K562 (cell line): ENCODE measurements around the gene TMEM214. TPM values are rescaled to one million over a fixed set of nuclear protein-coding genes. Genes with fewer than 3 reads are reported as not detected.

Experiments
- CCNT2 ChIP-seq: IDR thresholded peaks from 2 replicates; pipeline ENCODE4 v1.6.1; 2011; ENCODE audit warnings: borderline replicate concordance, low read depth, mild to moderate bottlenecking, moderate library complexity, mixed read lengths, low read length; ENCODE audit not compliant: insufficient read length; ENCODE audit errors: extremely low read depth
- EP300 ChIP-seq: IDR thresholded peaks from 2 replicates; pipeline ENCODE4 v1.6.1; 2012; ENCODE audit warnings: low read length, improper control_type of control experiment
- EP400 ChIP-seq: fragments of 450-650 bp; IDR thresholded peaks from 2 replicates; pipeline ENCODE4 v1.6.1; 2017; ENCODE audit warnings: antibody characterized with exemption, mild to moderate bottlenecking, moderate library complexity
- FOSL1 ChIP-seq: fragments of 200-800 bp; sonication (Bioruptor generic); conservative IDR thresholded peaks from 2 replicates; pipeline ENCODE4 v1.6.1; 2016; ENCODE audit warnings: missing genetic modification characterization, missing compliant biosample characterization
- GTF2E2 ChIP-seq: fragments of 200-800 bp; sonication (Bioruptor generic); IDR thresholded peaks from 2 replicates; pipeline ENCODE4 v1.6.1; 2016; ENCODE audit warnings: missing genetic modification characterization, missing compliant biosample characterization
- HCFC1 ChIP-seq: IDR thresholded peaks from 2 replicates; pipeline ENCODE4 v1.6.1; 2012; ENCODE audit warnings: low read depth, low read length, improper control_type of control experiment
- MEIS2 ChIP-seq: fragments of 450-650 bp; IDR thresholded peaks from 2 replicates; pipeline ENCODE4 v1.6.1; 2014; ENCODE audit warnings: mild to moderate bottlenecking; ENCODE audit not compliant: partially characterized antibody
- PCBP1 ChIP-seq: fragments of 200-400 bp; formaldehyde crosslinking; IDR thresholded peaks from 2 replicates; pipeline ENCODE4 v1.6.1; 2018; ENCODE audit warnings: mild to moderate bottlenecking, low read depth, low read length; ENCODE audit not compliant: poor library complexity, severe bottlenecking
- PHF20 ChIP-seq: fragments of 450-650 bp; IDR thresholded peaks from 2 replicates; pipeline ENCODE4 v1.6.1; 2018; ENCODE audit not compliant: partially characterized antibody
- RB1 ChIP-seq: fragments of 450-650 bp; IDR thresholded peaks from 2 replicates; pipeline ENCODE4 v1.6.1; 2017; ENCODE audit warnings: low read depth, mild to moderate bottlenecking
- SIN3A ChIP-seq, 2 experiments: fragments of 150-350 bp in 1 of 2; IDR thresholded peaks; 2 replicates each; pipeline ENCODE4 v1.6.1; 2011 to 2016; ENCODE audit warnings: borderline replicate concordance in 2 of 2, low read depth in 2 of 2, low read length in 2 of 2, mild to moderate bottlenecking in 2 of 2, moderate library complexity in 2 of 2; ENCODE audit not compliant: control insufficient read depth in 1 of 2
- SMAD4 ChIP-seq: fragments of 250-450 bp; sonication (Bioruptor Pico); conservative IDR thresholded peaks from 2 replicates; pipeline ENCODE4 v1.8.0; 2021; ENCODE audit warnings: inconsistent platforms, mild to moderate bottlenecking, moderate library complexity
- SUPT5H ChIP-seq: fragments of 450-650 bp; IDR thresholded peaks from 2 replicates; pipeline ENCODE4 v1.6.1; 2016
- TAF1 ChIP-seq: IDR thresholded peaks from 2 replicates; pipeline ENCODE4 v1.6.1; 2011; ENCODE audit warnings: mild to moderate bottlenecking, low read length, moderate library complexity; ENCODE audit not compliant: insufficient read depth, control insufficient read depth, severe bottlenecking; ENCODE audit errors: extremely low read depth
- TEAD1 ChIP-seq, 2 experiments: fragments of 450-650 bp in 1 of 2; sonication (generic) in 1 of 2; formaldehyde crosslinking; IDR thresholded peaks; 2 replicates each; pipeline versions ENCODE4 v1.4.0 to v1.8.0; 2020 to 2022; ENCODE audit warnings: mild to moderate bottlenecking in 2 of 2, missing genetic modification reagents in 1 of 2
- ZFX ChIP-seq: sonication (generic); formaldehyde crosslinking; IDR thresholded peaks from 2 replicates; pipeline ENCODE4 v1.8.0; 2022; ENCODE audit warnings: mild to moderate bottlenecking, missing genetic modification reagents, moderate library complexity
- ZNF224 ChIP-seq: sonication (generic); formaldehyde crosslinking; IDR thresholded peaks from 2 replicates; pipeline ENCODE4 v1.8.0; 2022; ENCODE audit warnings: mild to moderate bottlenecking, missing genetic modification reagents
- ZSCAN29 ChIP-seq: fragments of 450-650 bp; IDR thresholded peaks from 2 replicates; pipeline ENCODE4 v1.6.1; 2017
- polyA plus RNA-seq, 8 experiments: library from polyadenylated mRNA; depleted of rRNA in 4 of 8; stranded (reverse) in 5 of 8; unstranded in 3 of 8; fragments of >200 nt; fragmentation: Nextera tagmentation in 2 of 8; fragmentation: Illumina TruSeq in 1 of 8; extraction: Ambion mirVana in 2 of 8; extraction: Trizol in 1 of 8; gene quantifications; 2 replicates each; pipeline versions ENCODE4 v1.2.1 to v1.2.3, GENCODE V29; 2011 to 2014; ENCODE audit warnings: inconsistent platforms in 1 of 8, missing spikeins in 1 of 8
- total RNA-seq, 7 experiments: library from RNA; depleted of rRNA in 6 of 7; stranded (reverse); fragments of >200 nt in 6 of 7; fragmentation: Illumina TruSeq in 2 of 7; extraction: Trizol in 2 of 7; gene quantifications; 2 replicates each; pipeline versions ENCODE4 v1.2.1 to v1.2.3, GENCODE V29; 2011 to 2021; ENCODE audit warnings: low replicate concordance in 1 of 7
- TF ChIP-seq, protein P1 (sequence below): IDR thresholded peaks from 3 replicates; pipeline ENCODE4 v1.6.1; 2011; ENCODE audit warnings: borderline replicate concordance, mild to moderate bottlenecking, moderate library complexity; ENCODE audit not compliant: insufficient read length; ENCODE audit errors: extremely low read depth
- TF ChIP-seq, protein P2 (sequence below): fragments of 250-450 bp; sonication (Bioruptor Pico); IDR thresholded peaks from 2 replicates; pipeline ENCODE4 v1.5.1; 2021; ENCODE audit warnings: mild to moderate bottlenecking
- TF ChIP-seq, protein P3 (sequence below): fragments of 250-450 bp; sonication (Bioruptor Pico); IDR thresholded peaks from 2 replicates; pipeline ENCODE4 v1.8.0; 2021; ENCODE audit warnings: borderline replicate concordance, mild to moderate bottlenecking, moderate library complexity; ENCODE audit not compliant: poor library complexity, severe bottlenecking
- TF ChIP-seq, protein P4 (sequence below): fragments of 250-450 bp; sonication (Bioruptor Pico); IDR thresholded peaks from 2 replicates; pipeline ENCODE4 v1.6.1; 2021; ENCODE audit warnings: mild to moderate bottlenecking

TMEM214 gene
- total and polyA plus RNA-seq, 9 of the 15 experiments (the other 6 are each of a cell fraction or from before 2014, with no cell fraction given): 11.4 to 81.4 (median 44.1) TPM

DNA sequence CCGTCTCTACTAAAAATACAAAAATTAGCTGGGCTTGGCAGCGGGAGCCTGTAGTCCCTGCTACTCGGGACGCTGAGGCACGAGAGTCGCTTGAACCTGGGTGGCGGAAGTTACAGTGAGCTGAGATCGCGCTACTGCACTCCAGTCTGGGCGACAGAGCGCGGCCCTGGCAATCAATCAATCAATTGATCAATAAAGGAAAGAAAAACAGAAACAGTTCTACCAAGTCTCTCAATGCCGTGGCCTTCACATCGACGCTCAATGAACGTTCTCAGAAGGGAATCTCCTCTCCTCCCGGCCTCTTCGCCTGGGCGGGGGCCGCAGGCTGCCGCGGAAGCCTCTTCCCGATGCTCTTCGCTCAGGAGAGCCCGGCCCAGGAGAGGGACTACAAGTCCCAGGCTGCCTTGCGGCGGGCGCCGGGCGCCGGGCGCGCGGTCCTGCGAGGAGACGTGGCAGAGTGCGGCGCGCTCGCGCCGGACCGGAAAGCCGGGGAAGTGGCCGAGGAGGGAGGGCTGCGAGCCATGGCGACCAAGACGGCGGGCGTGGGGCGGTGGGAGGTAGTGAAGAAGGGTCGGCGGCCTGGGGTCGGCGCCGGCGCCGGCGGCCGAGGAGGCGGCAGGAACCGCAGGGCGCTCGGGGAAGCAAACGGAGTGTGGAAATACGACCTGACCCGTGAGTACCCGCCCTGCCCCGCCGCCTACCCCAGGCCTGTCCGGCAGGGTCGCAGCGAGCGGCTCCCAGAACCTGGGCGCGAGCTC lies at the start of gene TMEM214 (continued):
- TF ChIP-seq, protein P1, sequence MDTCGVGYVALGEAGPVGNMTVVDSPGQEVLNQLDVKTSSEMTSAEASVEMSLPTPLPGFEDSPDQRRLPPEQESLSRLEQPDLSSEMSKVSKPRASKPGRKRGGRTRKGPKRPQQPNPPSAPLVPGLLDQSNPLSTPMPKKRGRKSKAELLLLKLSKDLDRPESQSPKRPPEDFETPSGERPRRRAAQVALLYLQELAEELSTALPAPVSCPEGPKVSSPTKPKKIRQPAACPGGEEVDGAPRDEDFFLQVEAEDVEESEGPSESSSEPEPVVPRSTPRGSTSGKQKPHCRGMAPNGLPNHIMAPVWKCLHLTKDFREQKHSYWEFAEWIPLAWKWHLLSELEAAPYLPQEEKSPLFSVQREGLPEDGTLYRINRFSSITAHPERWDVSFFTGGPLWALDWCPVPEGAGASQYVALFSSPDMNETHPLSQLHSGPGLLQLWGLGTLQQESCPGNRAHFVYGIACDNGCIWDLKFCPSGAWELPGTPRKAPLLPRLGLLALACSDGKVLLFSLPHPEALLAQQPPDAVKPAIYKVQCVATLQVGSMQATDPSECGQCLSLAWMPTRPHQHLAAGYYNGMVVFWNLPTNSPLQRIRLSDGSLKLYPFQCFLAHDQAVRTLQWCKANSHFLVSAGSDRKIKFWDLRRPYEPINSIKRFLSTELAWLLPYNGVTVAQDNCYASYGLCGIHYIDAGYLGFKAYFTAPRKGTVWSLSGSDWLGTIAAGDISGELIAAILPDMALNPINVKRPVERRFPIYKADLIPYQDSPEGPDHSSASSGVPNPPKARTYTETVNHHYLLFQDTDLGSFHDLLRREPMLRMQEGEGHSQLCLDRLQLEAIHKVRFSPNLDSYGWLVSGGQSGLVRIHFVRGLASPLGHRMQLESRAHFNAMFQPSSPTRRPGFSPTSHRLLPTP: peak; percentile 70
- TF ChIP-seq SMAD4 (CRISPR knock-in tag) (peak; percentile 60), PCBP1 (peak; percentile 53), TEAD1 (CRISPR knock-in tag; IDR thresholded peaks at IDR 0.05) (peak in 1 of 2 experiments; percentile 52; a peak in 1 of 4 replicates), CCNT2 (peak; percentile 87), FOSL1 (tag) (peak; percentile 43; the same call in 1 of the 2 replicates), TAF1 (peak; percentile 85), RB1 (peak; percentile 58; the same call in 1 of the 2 replicates), HCFC1 (peak; percentile 96), EP400 (peak; percentile 91), PHF20 (no peak), ZSCAN29 (0 out of 2 replicates have a peak, but pooled peaks have one; percentile 17), SIN3A (IDR thresholded peaks at IDR 0.05; ENCODE audit: borderline replicate concordance in 2 of 2, control insufficient read depth in 1 of 2, low read depth in 2 of 2, low read length in 2 of 2) (peak in 1 of 2 experiments; percentile 91; a peak in 1 of 4 replicates), ZFX (CRISPR knock-in tag) (peak; percentile 79), SUPT5H (peak; percentile 82), GTF2E2 (tag) (peak; percentile 85; the same call in 1 of the 2 replicates), EP300 (0 out of 2 replicates have a peak, but pooled peaks have one; percentile 2), MEIS2 (peak; percentile 60), ZNF224 (CRISPR knock-in tag) (no peak)
- TF ChIP-seq, protein P2, sequence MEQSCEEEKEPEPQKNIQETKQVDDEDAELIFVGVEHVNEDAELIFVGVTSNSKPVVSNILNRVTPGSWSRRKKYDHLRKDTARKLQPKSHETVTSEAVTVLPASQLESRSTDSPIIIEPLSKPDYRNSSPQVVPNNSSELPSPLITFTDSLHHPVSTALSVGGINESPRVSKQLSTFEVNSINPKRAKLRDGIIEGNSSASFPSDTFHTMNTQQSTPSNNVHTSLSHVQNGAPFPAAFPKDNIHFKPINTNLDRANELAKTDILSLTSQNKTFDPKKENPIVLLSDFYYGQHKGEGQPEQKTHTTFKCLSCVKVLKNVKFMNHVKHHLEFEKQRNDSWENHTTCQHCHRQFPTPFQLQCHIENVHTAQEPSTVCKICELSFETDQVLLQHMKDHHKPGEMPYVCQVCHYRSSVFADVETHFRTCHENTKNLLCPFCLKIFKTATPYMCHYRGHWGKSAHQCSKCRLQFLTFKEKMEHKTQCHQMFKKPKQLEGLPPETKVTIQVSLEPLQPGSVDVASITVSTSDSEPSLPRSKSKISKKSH (CRISPR knock-in tag): 0 out of 2 replicates have a peak, but pooled peaks have one; percentile 27
- TF ChIP-seq, protein P3, sequence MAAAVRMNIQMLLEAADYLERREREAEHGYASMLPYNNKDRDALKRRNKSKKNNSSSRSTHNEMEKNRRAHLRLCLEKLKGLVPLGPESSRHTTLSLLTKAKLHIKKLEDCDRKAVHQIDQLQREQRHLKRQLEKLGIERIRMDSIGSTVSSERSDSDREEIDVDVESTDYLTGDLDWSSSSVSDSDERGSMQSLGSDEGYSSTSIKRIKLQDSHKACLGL (CRISPR knock-in tag): no peak
- TF ChIP-seq, protein P4, sequence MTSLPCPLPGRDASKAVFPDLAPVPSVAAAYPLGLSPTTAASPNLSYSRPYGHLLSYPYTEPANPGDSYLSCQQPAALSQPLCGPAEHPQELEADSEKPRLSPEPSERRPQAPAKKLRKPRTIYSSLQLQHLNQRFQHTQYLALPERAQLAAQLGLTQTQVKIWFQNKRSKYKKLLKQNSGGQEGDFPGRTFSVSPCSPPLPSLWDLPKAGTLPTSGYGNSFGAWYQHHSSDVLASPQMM (CRISPR knock-in tag): no peak
